Liver (tissue), 9 donors: ENCODE measurements around the gene HADHA. TPM values are rescaled to one million over a fixed set of nuclear protein-coding genes. Genes with fewer than 3 reads are reported as not detected.

Source experiments
- DNase-seq: peaks from one replicate; pipeline ENCODE4 v3.0.0-alpha.2; 2017; ENCODE audit warnings: low spot score
- H3K27ac ChIP-seq, 2 donors: one replicate each; pipeline ENCODE4 v1.7.0; 2013; ENCODE audit warnings: inconsistent platforms in 2 of 2, low read length in 2 of 2, control low read depth in 1 of 2, low read depth in 1 of 2, mild to moderate bottlenecking in 1 of 2
- H3K27me3 ChIP-seq, 4 donors: one replicate each; pipeline versions ENCODE4 v1.6.1 to v1.7.0; 2013; ENCODE audit warnings: low read length in 3 of 4, inconsistent platforms in 1 of 4, mild to moderate bottlenecking in 1 of 4, moderate library complexity in 1 of 4; ENCODE audit not compliant: control insufficient read depth in 4 of 4, insufficient read depth in 4 of 4
- H3K36me3 ChIP-seq, 4 donors: one replicate each; pipeline versions ENCODE4 v1.6.1 to v1.7.0; 2013; ENCODE audit warnings: low read length in 3 of 4, mild to moderate bottlenecking in 3 of 4, low read depth in 1 of 4, moderate library complexity in 1 of 4; ENCODE audit not compliant: control insufficient read depth in 4 of 4, insufficient read depth in 3 of 4
- H3K4me1 ChIP-seq, 4 donors: one replicate each; pipeline versions ENCODE4 v1.6.1 to v1.7.0; 2013; ENCODE audit warnings: low read length in 3 of 4, mild to moderate bottlenecking in 3 of 4, moderate library complexity in 1 of 4; ENCODE audit not compliant: control insufficient read depth in 4 of 4, insufficient read depth in 4 of 4
- H3K4me3 ChIP-seq, 3 donors: one replicate each; pipeline versions ENCODE4 v1.6.1 to v1.7.0; 2013; ENCODE audit warnings: low read length in 3 of 3, control low read depth in 1 of 3, low read depth in 1 of 3, mild to moderate bottlenecking in 1 of 3
- H3K9ac ChIP-seq, 2 donors: one replicate each; pipeline ENCODE4 v1.7.0; 2013; ENCODE audit warnings: low read length in 2 of 2, mild to moderate bottlenecking in 2 of 2, moderate library complexity in 2 of 2, control low read depth in 1 of 2, low read depth in 1 of 2
- H3K9me3 ChIP-seq, 4 donors: one replicate each; pipeline versions ENCODE4 v1.6.1 to v1.7.0; 2013; ENCODE audit warnings: low read length in 3 of 4; ENCODE audit not compliant: control insufficient read depth in 4 of 4
- ATF3 ChIP-seq: IDR thresholded peaks from 2 replicates; pipeline ENCODE4 v1.6.1; 2016; ENCODE audit warnings: antibody characterized with exemption
- CTCF ChIP-seq: fragments of 150-350 bp; IDR thresholded peaks from 2 replicates; pipeline ENCODE4 v1.5.1; 2017; ENCODE audit warnings: improper control_type of control experiment, low read depth, low read length; ENCODE audit not compliant: missing input control
- EGR1 ChIP-seq, 2 donors: IDR thresholded peaks; 2 replicates each; pipeline ENCODE4 v1.6.1; 2016 to 2018; ENCODE audit warnings: antibody characterized with exemption in 2 of 2, low read depth in 2 of 2
- FOXA1 ChIP-seq: IDR thresholded peaks from 2 replicates; pipeline ENCODE4 v1.6.1; 2016; ENCODE audit warnings: antibody characterized with exemption
- FOXA2 ChIP-seq: IDR thresholded peaks from 2 replicates; pipeline ENCODE4 v1.6.1; 2016; ENCODE audit warnings: antibody characterized with exemption
- GABPA ChIP-seq, 2 donors: IDR thresholded peaks in 1 of 2; conservative IDR thresholded peaks in 1 of 2; 2 replicates each; pipeline ENCODE4 v1.6.1; 2016; ENCODE audit warnings: antibody characterized with exemption in 2 of 2, mild to moderate bottlenecking in 1 of 2, moderate library complexity in 1 of 2
- HNF4A ChIP-seq, 2 donors: conservative IDR thresholded peaks; 2 replicates each; pipeline ENCODE4 v1.6.1; 2016; ENCODE audit warnings: antibody characterized with exemption in 2 of 2, mild to moderate bottlenecking in 2 of 2
- HNF4G ChIP-seq: IDR thresholded peaks from 2 replicates; pipeline ENCODE4 v1.6.1; 2016; ENCODE audit warnings: antibody characterized with exemption
- JUND ChIP-seq, 2 donors: IDR thresholded peaks; 2 replicates each; pipeline ENCODE4 v1.6.1; 2016; ENCODE audit warnings: antibody characterized with exemption in 2 of 2
- MAX ChIP-seq: IDR thresholded peaks from 2 replicates; pipeline ENCODE4 v1.6.1; 2016; ENCODE audit warnings: antibody characterized with exemption
- NR2F2 ChIP-seq: IDR thresholded peaks from 2 replicates; pipeline ENCODE4 v1.6.1; 2016; ENCODE audit warnings: antibody characterized with exemption
- RAD21 ChIP-seq, 2 donors: IDR thresholded peaks; 2 replicates each; pipeline ENCODE4 v1.6.1; 2016; ENCODE audit warnings: antibody characterized with exemption in 2 of 2, mild to moderate bottlenecking in 2 of 2
- RXRA ChIP-seq, 2 donors: IDR thresholded peaks; 2 replicates each; pipeline ENCODE4 v1.6.1; 2017 to 2018; ENCODE audit warnings: antibody characterized with exemption in 2 of 2, mild to moderate bottlenecking in 1 of 2
- SP1 ChIP-seq: IDR thresholded peaks from 2 replicates; pipeline ENCODE4 v1.6.1; 2018; ENCODE audit warnings: antibody characterized with exemption, mild to moderate bottlenecking
- YY1 ChIP-seq: IDR thresholded peaks from 2 replicates; pipeline ENCODE4 v1.6.1; 2016; ENCODE audit warnings: antibody characterized with exemption, mild to moderate bottlenecking
- ZBTB33 ChIP-seq: IDR thresholded peaks from 2 replicates; pipeline ENCODE4 v1.6.1; 2016; ENCODE audit warnings: antibody characterized with exemption
- WGBS: extraction: QIAGEN DNeasy Blood & Tissue Kit; methylation state at CpG from one replicate; pipeline ENCODE4 v1.1.7; 2013; 5-methylcytosine and 5-hydroxymethylcytosine counted together
- polyA plus RNA-seq, 2 donors: library from polyadenylated mRNA; stranded (reverse) in 1 of 2; unstranded in 1 of 2; fragments of 200-250 nt in 1 of 2; fragments of >200 nt in 1 of 2; fragmentation: Nextera tagmentation in 1 of 2; extraction: Ambion mirVana in 1 of 2; gene quantifications; one replicate each; pipeline versions ENCODE4 v1.2.1 to v1.2.3, GENCODE V29; 2013 to 2015
- total RNA-seq, 2 donors: library from RNA; depleted of rRNA; stranded (reverse); fragments of >200 nt; gene quantifications; one replicate each; pipeline ENCODE4 v1.2.3, GENCODE V29; 2014
- donor health status: healthy.
- donor health status: healthy.
- donor health status: healthy.
- donor health status: healthy.
- donor health status: healthy.

HADHA gene
- total and polyA plus RNA-seq, 4 donors, result 101 to 276 (median 159) TPM

GRCh38 chr2:26179446-26179913 lies 65.0 kb downstream of the HADHA start:
- H3K27me3 ChIP-seq, result peaks cover 0 to 3% (median 0%) of the 10 kb centered on the region in 4 donors
- peaks cover 0 to 13% (median 10%) of the 10 kb centered on the region in 4 donors for H3K4me1 ChIP-seq
- no peak for TF ChIP-seq SP1
- no peak for TF ChIP-seq RAD21 (IDR thresholded peaks at IDR 0.05)
- no peak for TF ChIP-seq ZBTB33
- TF ChIP-seq YY1, result no peak
- no peak for TF ChIP-seq HNF4G
- TF ChIP-seq JUND (IDR thresholded peaks at IDR 0.05), result no peak
- TF ChIP-seq NR2F2, result no peak
- TF ChIP-seq MAX, result no peak
- no peak for TF ChIP-seq GABPA (IDR thresholded peaks at IDR 0.05 in 1 of 2, conservative IDR thresholded peaks at IDR 0.05 in 1 of 2)
- no peak for TF ChIP-seq ATF3
- TF ChIP-seq EGR1 (IDR thresholded peaks at IDR 0.05; ENCODE audit: low read depth in 2 of 2), result no peak
- no peak for TF ChIP-seq CTCF
- no peak for TF ChIP-seq RXRA (IDR thresholded peaks at IDR 0.05)
- TF ChIP-seq FOXA2, result no peak
- TF ChIP-seq HNF4A (conservative IDR thresholded peaks at IDR 0.05), result no peak
- no peak for TF ChIP-seq FOXA1
- no peak for DNase-seq
- 11% methylated on average over 12 of the region's 12 CpGs for WGBS
- H3K36me3 ChIP-seq, result no peaks in the 10 kb centered on the region
- no peak overlapping the region for H3K27ac ChIP-seq
- no peaks in the 10 kb centered on the region for H3K9me3 ChIP-seq
- peak overlapping the region in 1 of 3 donors; percentile 31 for H3K4me3 ChIP-seq
- no peak overlapping the region for H3K9ac ChIP-seq

GRCh38 chr2:26178746-26179436 lies 65.5 kb downstream of the HADHA start:
- Histone ChIP-seq H3K36me3 (no peaks in the 10 kb centered on the region), H3K4me1 (peaks cover 0 to 7% (median 6%) of the 10 kb centered on the region in 4 donors), H3K9me3 (no peaks in the 10 kb centered on the region), H3K9ac (no peak overlapping the region), H3K27ac (no peak overlapping the region), H3K27me3 (peaks cover 0 to 6% (median 0%) of the 10 kb centered on the region in 4 donors), H3K4me3 (peak overlapping the region in 1 of 3 donors; percentile 31)
- WGBS, result 10% methylated on average over 48 of the region's 48 CpGs
- no peak for TF ChIP-seq YY1
- no peak for DNase-seq
